ENCODE measurements around the gene SLC27A5. TPM values are rescaled to one million over a fixed set of nuclear protein-coding genes. Genes with fewer than 3 reads are reported as not detected.

The SLC27A5 gene
- total and polyA plus RNA-seq, 2 of the 13 experiments (the other 11 are each of a cell fraction or from before 2014, with no cell fraction given), result 30.3 to 40.2 TPM

GRCh38 chr19:58559275-58560006 is 47.6 kb upstream of the SLC27A5 start (continued):
- TF ChIP-seq, protein P1, sequence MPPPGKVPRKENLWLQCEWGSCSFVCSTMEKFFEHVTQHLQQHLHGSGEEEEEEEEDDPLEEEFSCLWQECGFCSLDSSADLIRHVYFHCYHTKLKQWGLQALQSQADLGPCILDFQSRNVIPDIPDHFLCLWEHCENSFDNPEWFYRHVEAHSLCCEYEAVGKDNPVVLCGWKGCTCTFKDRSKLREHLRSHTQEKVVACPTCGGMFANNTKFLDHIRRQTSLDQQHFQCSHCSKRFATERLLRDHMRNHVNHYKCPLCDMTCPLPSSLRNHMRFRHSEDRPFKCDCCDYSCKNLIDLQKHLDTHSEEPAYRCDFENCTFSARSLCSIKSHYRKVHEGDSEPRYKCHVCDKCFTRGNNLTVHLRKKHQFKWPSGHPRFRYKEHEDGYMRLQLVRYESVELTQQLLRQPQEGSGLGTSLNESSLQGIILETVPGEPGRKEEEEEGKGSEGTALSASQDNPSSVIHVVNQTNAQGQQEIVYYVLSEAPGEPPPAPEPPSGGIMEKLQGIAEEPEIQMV (CRISPR knock-in tag; IDR thresholded peaks at IDR 0.05; ENCODE audit: low read depth), result no peak
- TF ChIP-seq MED13 (CRISPR knock-in tag; IDR thresholded peaks at IDR 0.05), result no peak
- 0 out of 2 replicates have a peak, but pooled peaks have one; percentile 66 for TF ChIP-seq MAZ (IDR thresholded peaks at IDR 0.05; ENCODE audit: borderline replicate concordance, low read depth, low read length)
- peak; percentile 50; the same call in 1 of the 2 replicates for TF ChIP-seq MAZ (CRISPR knock-in tag; IDR thresholded peaks at IDR 0.05; ENCODE audit: low read depth)
- peak; percentile 59; the same call in 1 of the 2 replicates for TF ChIP-seq ZBTB7A (CRISPR knock-in tag; IDR thresholded peaks at IDR 0.05)
- TF ChIP-seq SKIL (CRISPR knock-in tag; IDR thresholded peaks at IDR 0.05; ENCODE audit: borderline replicate concordance), result peak; percentile 39; the same call in 1 of the 2 replicates
- TF ChIP-seq KLF15 (CRISPR knock-in tag; IDR thresholded peaks at IDR 0.05; ENCODE audit: borderline replicate concordance), result 0 out of 2 replicates have a peak, but pooled peaks have one; percentile 18
- TF ChIP-seq, protein P2, sequence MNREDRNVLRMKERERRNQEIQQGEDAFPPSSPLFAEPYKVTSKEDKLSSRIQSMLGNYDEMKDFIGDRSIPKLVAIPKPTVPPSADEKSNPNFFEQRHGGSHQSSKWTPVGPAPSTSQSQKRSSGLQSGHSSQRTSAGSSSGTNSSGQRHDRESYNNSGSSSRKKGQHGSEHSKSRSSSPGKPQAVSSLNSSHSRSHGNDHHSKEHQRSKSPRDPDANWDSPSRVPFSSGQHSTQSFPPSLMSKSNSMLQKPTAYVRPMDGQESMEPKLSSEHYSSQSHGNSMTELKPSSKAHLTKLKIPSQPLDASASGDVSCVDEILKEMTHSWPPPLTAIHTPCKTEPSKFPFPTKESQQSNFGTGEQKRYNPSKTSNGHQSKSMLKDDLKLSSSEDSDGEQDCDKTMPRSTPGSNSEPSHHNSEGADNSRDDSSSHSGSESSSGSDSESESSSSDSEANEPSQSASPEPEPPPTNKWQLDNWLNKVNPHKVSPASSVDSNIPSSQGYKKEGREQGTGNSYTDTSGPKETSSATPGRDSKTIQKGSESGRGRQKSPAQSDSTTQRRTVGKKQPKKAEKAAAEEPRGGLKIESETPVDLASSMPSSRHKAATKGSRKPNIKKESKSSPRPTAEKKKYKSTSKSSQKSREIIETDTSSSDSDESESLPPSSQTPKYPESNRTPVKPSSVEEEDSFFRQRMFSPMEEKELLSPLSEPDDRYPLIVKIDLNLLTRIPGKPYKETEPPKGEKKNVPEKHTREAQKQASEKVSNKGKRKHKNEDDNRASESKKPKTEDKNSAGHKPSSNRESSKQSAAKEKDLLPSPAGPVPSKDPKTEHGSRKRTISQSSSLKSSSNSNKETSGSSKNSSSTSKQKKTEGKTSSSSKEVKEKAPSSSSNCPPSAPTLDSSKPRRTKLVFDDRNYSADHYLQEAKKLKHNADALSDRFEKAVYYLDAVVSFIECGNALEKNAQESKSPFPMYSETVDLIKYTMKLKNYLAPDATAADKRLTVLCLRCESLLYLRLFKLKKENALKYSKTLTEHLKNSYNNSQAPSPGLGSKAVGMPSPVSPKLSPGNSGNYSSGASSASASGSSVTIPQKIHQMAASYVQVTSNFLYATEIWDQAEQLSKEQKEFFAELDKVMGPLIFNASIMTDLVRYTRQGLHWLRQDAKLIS (CRISPR knock-in tag; IDR thresholded peaks at IDR 0.05), result no peak
- TF ChIP-seq RNF2 (conservative IDR thresholded peaks at IDR 0.05; ENCODE audit: low read depth), result peak; percentile 55; the same call in 1 of the 2 replicates
- 0 out of 2 replicates have a peak, but pooled peaks have one; percentile 18 for TF ChIP-seq ZMYM2 (CRISPR knock-in tag; IDR thresholded peaks at IDR 0.05)
- TF ChIP-seq, protein P3, sequence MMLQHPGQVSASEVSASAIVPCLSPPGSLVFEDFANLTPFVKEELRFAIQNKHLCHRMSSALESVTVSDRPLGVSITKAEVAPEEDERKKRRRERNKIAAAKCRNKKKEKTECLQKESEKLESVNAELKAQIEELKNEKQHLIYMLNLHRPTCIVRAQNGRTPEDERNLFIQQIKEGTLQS (CRISPR knock-in tag; IDR thresholded peaks at IDR 0.05), result no peak
- TF ChIP-seq HDAC1 (CRISPR knock-in tag; IDR thresholded peaks at IDR 0.05), result peak; percentile 93
- no peak for TF ChIP-seq GZF1 (CRISPR knock-in tag; IDR thresholded peaks at IDR 0.05)
- TF ChIP-seq ZNF124 (CRISPR knock-in tag; IDR thresholded peaks at IDR 0.05), result no peak
- peak; percentile 15; the same call in 1 of the 2 replicates for TF ChIP-seq ZNF788 (CRISPR knock-in tag; IDR thresholded peaks at IDR 0.05; ENCODE audit: borderline replicate concordance)
- TF ChIP-seq NRL (CRISPR knock-in tag; IDR thresholded peaks at IDR 0.05; ENCODE audit: borderline replicate concordance), result peak; percentile 81

Data from HepG2 (cell line).